ENCODE data around the gene PLD6.

GRCh38 chr17:17155568-17155967 is 50.6 kb downstream of the PLD6 start:
- no peak for TF ChIP-seq CTCF (IDR thresholded peaks at IDR 0.05)
- TF ChIP-seq EP300 (IDR thresholded peaks at IDR 0.05) = no peak
- TF ChIP-seq POLR2A (IDR thresholded peaks at IDR 0.05) = no peak
